ENCODE results near the gene PTPN4. TPM values are rescaled to one million over a fixed set of nuclear protein-coding genes. Genes with fewer than 3 reads are reported as not detected.

Gene PTPN4
- total RNA-seq, 1 experiment from 2014 or later = 80.5 TPM

DNA sequence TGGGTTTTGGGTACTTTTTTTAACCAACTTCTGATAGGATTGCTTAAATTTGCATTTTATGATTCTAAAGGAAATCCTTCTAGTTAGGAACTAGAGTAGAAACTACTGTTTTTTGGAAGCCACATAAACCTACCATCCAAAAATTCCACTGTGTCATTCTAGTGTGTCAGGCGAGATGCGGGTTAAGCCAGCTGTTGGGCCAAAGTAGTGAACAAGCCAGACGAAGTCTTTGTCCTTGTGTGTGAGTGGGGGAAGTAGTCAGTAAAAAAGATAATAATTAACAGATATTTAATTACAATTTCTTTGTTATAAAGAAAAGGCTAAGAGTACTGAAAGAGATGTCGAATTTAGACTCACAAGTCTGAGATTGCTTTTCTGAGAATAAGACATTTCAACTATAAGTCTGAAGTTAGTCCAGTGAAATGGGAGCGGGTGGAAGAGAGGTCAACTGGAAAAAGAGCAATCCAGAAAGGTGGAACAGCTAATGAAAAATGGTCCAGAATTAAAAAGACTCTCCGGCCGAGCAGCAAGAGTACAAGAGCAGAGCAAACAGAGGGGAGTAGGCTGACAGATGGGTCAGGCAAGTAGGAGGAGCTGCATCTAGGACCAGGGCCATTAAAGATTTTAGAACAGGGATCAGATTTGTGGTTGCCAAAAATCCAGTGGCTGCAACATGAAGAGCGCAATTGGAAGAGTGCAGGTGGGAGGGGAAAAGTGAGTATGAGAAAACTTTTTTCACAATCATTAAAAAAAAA, 254.7 kb downstream of the PTPN4 start:
- Histone ChIP-seq H3K79me1 (ENCODE audit: insufficient read depth, low read depth, low read length, poor library complexity, severe bottlenecking) (peaks cover 2% of the 10 kb centered on the region), H3K79me2 (ENCODE audit: insufficient read depth, low read length) (peaks cover 4% of the 10 kb centered on the region; the same call in 1 of the 2 replicates)
- no peak for DNase-seq

More for the DNA sequence above, 254.7 kb downstream of the PTPN4 start:
- no peak overlapping the region for H3K4ac ChIP-seq (ENCODE audit: low read depth, low read length)
- H3K18ac ChIP-seq (ENCODE audit: insufficient read length, low read depth, low read length) = no peak overlapping the region
- TF ChIP-seq, protein P1, sequence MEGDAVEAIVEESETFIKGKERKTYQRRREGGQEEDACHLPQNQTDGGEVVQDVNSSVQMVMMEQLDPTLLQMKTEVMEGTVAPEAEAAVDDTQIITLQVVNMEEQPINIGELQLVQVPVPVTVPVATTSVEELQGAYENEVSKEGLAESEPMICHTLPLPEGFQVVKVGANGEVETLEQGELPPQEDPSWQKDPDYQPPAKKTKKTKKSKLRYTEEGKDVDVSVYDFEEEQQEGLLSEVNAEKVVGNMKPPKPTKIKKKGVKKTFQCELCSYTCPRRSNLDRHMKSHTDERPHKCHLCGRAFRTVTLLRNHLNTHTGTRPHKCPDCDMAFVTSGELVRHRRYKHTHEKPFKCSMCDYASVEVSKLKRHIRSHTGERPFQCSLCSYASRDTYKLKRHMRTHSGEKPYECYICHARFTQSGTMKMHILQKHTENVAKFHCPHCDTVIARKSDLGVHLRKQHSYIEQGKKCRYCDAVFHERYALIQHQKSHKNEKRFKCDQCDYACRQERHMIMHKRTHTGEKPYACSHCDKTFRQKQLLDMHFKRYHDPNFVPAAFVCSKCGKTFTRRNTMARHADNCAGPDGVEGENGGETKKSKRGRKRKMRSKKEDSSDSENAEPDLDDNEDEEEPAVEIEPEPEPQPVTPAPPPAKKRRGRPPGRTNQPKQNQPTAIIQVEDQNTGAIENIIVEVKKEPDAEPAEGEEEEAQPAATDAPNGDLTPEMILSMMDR (conservative IDR thresholded peaks at IDR 0.05) = no peak
- no peak overlapping the region for H2BK12ac ChIP-seq (ENCODE audit: insufficient read length, low read depth, low read length)
- no peaks in the 10 kb centered on the region for H4K20me1 ChIP-seq (ENCODE audit: control insufficient read depth, insufficient read depth, insufficient read length)
- Mint-ChIP-seq H3K4me1 (peaks cover 38 to 40% of the 10 kb centered on the region in 2 experiments), H3K27me3 (ENCODE audit: low read depth) (peaks cover 18% of the 10 kb centered on the region), H3K27ac (no peak overlapping the region; a peak in 1 of 7 replicates), H3K9me3 (no peaks in the 10 kb centered on the region), H3K4me3 (peak overlapping the region; percentile 90 to 93), H3K36me3 (ENCODE audit: insufficient read depth in 1 of 3, low read depth in 3 of 3) (peaks cover 5 to 21% (median 11%) of the 10 kb centered on the region in 3 experiments; a peak in 5 of 7 replicates)
- peak overlapping the region; percentile 87 for H3K4me2 ChIP-seq (ENCODE audit: insufficient read depth, insufficient read length, low read length)
- no peak overlapping the region for H3K23ac ChIP-seq (ENCODE audit: insufficient read length, low read depth, low read length)
- H3K9ac ChIP-seq (ENCODE audit: extremely low read depth, insufficient read length, low read length) = no peak overlapping the region
- H4K5ac ChIP-seq (ENCODE audit: insufficient read length, low read depth, low read length) = no peak overlapping the region
- H2AFZ ChIP-seq (ENCODE audit: low read length) = no peak overlapping the region
- H4K8ac ChIP-seq (replicated peaks; ENCODE audit: insufficient read length, low read depth, low read length) = no peak overlapping the region
- WGBS (ENCODE audit: extremely low coverage, insufficient read length, low lambda C conversion rate) = no CpG with 5 or more reads among the region's 8 CpGs
- no peaks in the 10 kb centered on the region for H3K27me3 ChIP-seq (ENCODE audit: insufficient read depth, low read length)
- no peaks in the 10 kb centered on the region for H3K9me3 ChIP-seq (ENCODE audit: control insufficient read depth, low read depth, low read length)
- H3T11ph ChIP-seq (ENCODE audit: low read length) = no peak overlapping the region
- H3K23me2 ChIP-seq (ENCODE audit: insufficient read length, low read depth, low read length, poor library complexity, severe bottlenecking) = peaks cover 10% of the 10 kb centered on the region
- H2BK120ac ChIP-seq (ENCODE audit: low read depth, low read length, poor library complexity, severe bottlenecking) = no peak overlapping the region
- no peak overlapping the region for H2BK20ac ChIP-seq (ENCODE audit: low read depth, low read length, poor library complexity, severe bottlenecking)
- H4K91ac ChIP-seq (ENCODE audit: insufficient read length, low read depth, low read length) = no peak overlapping the region
- H3K14ac ChIP-seq (ENCODE audit: insufficient read depth, low read length) = no peak overlapping the region
- no peak overlapping the region for H2BK5ac ChIP-seq (ENCODE audit: insufficient read length, low read length)
- H2BK15ac ChIP-seq (ENCODE audit: low read depth, low read length) = no peak overlapping the region
- H3K4me1 ChIP-seq (ENCODE audit: insufficient read depth, low read length) = no peaks in the 10 kb centered on the region; the same call in 1 of the 2 replicates
- H3K56ac ChIP-seq (ENCODE audit: insufficient read length, low read depth, low read length) = no peak overlapping the region
- no peak overlapping the region for H2AK5ac ChIP-seq (ENCODE audit: insufficient read length, low read length)
- H3K27ac ChIP-seq (ENCODE audit: insufficient read length, low read depth, low read length) = no peak overlapping the region
